ENCODE measurements around the gene NLGN3.

The NLGN3 gene

DNA sequence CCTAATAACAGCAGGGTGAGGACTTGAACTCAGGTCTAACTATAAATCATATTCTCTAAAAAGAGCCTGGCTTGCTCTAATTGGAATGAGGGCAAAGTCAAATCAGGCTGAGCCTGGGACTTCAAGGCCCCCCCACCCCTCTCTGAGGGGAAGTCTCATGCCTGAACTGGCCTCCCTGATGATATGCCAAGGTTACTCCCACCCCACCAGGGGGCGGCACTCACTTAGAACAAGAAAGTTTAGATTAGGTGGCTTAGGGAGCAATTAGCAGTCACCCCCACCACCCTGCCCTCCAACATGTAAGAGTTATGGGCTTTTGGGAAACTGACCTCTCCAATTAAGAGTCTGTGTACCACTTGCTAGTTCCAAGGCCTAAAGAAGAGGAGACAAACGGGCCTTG, 46.3 kb upstream of the NLGN3 start:
- TF ChIP-seq, protein P1, sequence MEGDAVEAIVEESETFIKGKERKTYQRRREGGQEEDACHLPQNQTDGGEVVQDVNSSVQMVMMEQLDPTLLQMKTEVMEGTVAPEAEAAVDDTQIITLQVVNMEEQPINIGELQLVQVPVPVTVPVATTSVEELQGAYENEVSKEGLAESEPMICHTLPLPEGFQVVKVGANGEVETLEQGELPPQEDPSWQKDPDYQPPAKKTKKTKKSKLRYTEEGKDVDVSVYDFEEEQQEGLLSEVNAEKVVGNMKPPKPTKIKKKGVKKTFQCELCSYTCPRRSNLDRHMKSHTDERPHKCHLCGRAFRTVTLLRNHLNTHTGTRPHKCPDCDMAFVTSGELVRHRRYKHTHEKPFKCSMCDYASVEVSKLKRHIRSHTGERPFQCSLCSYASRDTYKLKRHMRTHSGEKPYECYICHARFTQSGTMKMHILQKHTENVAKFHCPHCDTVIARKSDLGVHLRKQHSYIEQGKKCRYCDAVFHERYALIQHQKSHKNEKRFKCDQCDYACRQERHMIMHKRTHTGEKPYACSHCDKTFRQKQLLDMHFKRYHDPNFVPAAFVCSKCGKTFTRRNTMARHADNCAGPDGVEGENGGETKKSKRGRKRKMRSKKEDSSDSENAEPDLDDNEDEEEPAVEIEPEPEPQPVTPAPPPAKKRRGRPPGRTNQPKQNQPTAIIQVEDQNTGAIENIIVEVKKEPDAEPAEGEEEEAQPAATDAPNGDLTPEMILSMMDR (IDR thresholded peaks at IDR 0.05): peak; percentile 47
- no peak overlapping the region for H2AFZ ChIP-seq
- no peak overlapping the region for H3K4me2 ChIP-seq (ENCODE audit: low read length)
- H3K4me1 ChIP-seq: no peaks in the 10 kb centered on the region
- H3K9me3 ChIP-seq (ENCODE audit: control insufficient read depth, low read length): no peaks in the 10 kb centered on the region
- no peaks in the 10 kb centered on the region for H3K36me3 ChIP-seq (ENCODE audit: control insufficient read depth, insufficient read depth, low read length)
- no peaks in the 10 kb centered on the region for H3K27me3 ChIP-seq (ENCODE audit: control insufficient read depth, insufficient read depth, low read length)
- no peaks in the 10 kb centered on the region for H3K79me2 ChIP-seq
- H3K9ac ChIP-seq: no peak overlapping the region
- H3K4me3 ChIP-seq (ENCODE audit: low read depth, low read length): no peak overlapping the region
- no peak overlapping the region for H3K27ac ChIP-seq

DNA sequence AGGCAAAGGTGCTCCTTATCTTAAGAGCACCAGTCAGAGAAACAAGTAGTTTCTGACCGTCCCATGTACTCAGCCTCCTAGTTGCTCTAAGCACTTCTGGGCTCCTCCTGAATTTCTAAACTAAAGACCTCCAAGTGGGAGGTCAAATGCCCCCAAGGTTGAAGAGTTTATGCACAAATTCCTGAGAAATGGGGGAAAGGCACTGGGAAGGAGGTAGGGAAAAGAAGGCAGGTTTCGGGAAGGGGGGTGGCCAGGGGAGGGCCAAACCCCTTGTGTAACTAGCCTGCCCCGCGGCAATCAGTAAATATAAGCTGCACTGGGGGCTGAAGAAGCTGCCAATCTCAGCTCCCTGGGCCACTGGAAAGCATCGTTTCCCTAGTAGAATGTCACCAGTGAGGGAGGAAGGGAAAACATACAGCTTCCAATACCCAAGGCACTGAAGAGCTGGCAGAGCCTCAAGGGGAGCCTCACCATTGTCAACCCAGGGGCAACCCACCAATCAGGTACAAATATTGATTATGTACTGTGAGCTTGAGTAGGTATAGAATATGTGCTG, 45.6 kb upstream of the NLGN3 start:
- H3K36me3 ChIP-seq (ENCODE audit: control insufficient read depth, insufficient read depth, low read length): no peaks in the 10 kb centered on the region
- H3K9ac ChIP-seq: no peak overlapping the region
- H3K4me3 ChIP-seq (ENCODE audit: low read depth, low read length): no peak overlapping the region
- no peaks in the 10 kb centered on the region for H3K79me2 ChIP-seq
- no peak overlapping the region for H2AFZ ChIP-seq
- peaks cover 3% of the 10 kb centered on the region for H3K4me1 ChIP-seq
- H3K27ac ChIP-seq: no peak overlapping the region
- H3K9me3 ChIP-seq (ENCODE audit: control insufficient read depth, low read length): no peaks in the 10 kb centered on the region
- H3K4me2 ChIP-seq (ENCODE audit: low read length): no peak overlapping the region
- TF ChIP-seq, protein P1 (IDR thresholded peaks at IDR 0.05): no peak
- H3K27me3 ChIP-seq (ENCODE audit: control insufficient read depth, insufficient read depth, low read length): no peaks in the 10 kb centered on the region

DNA sequence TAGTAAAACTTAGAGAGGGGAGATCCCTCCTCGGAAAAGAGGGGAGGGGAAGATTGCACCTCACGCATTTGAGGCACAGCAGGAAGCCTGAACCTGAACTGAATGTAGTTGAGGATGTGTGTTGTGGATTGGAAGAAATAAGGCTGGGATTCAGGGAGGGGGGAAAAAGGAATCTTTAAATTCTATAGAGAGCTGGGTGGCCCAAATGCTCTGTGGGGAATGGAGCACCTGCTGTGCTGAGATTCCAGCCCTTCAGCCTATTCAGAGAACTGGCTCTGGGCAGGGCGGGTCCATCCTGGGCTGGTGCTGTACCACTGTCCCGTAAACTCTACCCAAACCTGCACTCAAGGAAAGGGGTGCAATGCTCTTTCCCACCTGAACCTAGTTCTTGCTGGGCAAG, 44.9 kb upstream of the NLGN3 start:
- Histone ChIP-seq H3K9ac (no peak overlapping the region), H3K4me3 (ENCODE audit: low read depth, low read length) (no peak overlapping the region), H3K36me3 (ENCODE audit: control insufficient read depth, insufficient read depth, low read length) (no peaks in the 10 kb centered on the region), H3K4me1 (peaks cover 3% of the 10 kb centered on the region), H3K27ac (no peak overlapping the region), H3K79me2 (no peaks in the 10 kb centered on the region), H3K9me3 (ENCODE audit: control insufficient read depth, low read length) (no peaks in the 10 kb centered on the region), H3K27me3 (ENCODE audit: control insufficient read depth, insufficient read depth, low read length) (no peaks in the 10 kb centered on the region), H2AFZ (no peak overlapping the region), H3K4me2 (ENCODE audit: low read length) (no peak overlapping the region)
- TF ChIP-seq, protein P1 (IDR thresholded peaks at IDR 0.05): no peak

DNA sequence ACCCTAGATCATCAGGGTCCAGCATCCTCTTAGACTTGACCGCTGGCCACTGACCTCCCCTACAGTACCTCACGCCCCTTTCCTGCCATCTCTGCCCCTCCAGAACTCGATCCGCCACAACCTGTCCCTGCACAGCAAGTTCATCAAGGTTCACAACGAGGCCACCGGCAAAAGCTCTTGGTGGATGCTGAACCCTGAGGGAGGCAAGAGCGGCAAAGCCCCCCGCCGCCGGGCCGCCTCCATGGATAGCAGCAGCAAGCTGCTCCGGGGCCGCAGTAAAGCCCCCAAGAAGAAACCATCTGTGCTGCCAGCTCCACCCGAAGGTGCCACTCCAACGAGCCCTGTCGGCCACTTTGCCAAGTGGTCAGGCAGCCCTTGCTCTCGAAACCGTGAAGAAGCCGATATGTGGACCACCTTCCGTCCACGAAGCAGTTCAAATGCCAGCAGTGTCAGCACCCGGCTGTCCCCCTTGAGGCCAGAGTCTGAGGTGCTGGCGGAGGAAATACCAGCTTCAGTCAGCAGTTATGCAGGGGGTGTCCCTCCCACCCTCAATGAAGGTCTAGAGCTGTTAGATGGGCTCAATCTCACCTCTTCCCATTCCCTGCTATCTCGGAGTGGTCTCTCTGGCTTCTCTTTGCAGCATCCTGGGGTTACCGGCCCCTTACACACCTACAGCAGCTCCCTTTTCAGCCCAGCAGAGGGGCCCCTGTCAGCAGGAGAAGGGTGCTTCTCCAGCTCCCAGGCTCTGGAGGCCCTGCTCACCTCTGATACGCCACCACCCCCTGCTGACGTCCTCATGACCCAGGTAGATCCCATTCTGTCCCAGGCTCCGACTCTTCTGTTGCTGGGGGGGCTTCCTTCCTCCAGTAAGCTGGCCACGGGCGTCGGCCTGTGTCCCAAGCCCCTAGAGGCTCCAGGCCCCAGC, 43.8 kb upstream of the NLGN3 start:
- no peak overlapping the region for H3K27ac ChIP-seq
- H3K4me3 ChIP-seq (ENCODE audit: low read depth, low read length): no peak overlapping the region
- no peaks in the 10 kb centered on the region for H3K9me3 ChIP-seq (ENCODE audit: control insufficient read depth, low read length)
- H3K79me2 ChIP-seq: no peaks in the 10 kb centered on the region
- TF ChIP-seq, protein P1 (IDR thresholded peaks at IDR 0.05): no peak
- H3K4me2 ChIP-seq (ENCODE audit: low read length): no peak overlapping the region
- peaks cover 3% of the 10 kb centered on the region for H3K4me1 ChIP-seq
- no peak overlapping the region for H2AFZ ChIP-seq
- H3K36me3 ChIP-seq (ENCODE audit: control insufficient read depth, insufficient read depth, low read length): no peaks in the 10 kb centered on the region
- H3K27me3 ChIP-seq (ENCODE audit: control insufficient read depth, insufficient read depth, low read length): no peaks in the 10 kb centered on the region
- H3K9ac ChIP-seq: no peak overlapping the region

All from parathyroid adenoma (tissue), 2 donors.